Thymus (tissue), 11 donors: Measurements from ENCODE around the gene CEP83. TPM values are rescaled to one million over a fixed set of nuclear protein-coding genes. Genes with fewer than 3 reads are reported as not detected.

Experiments used
- DNase-seq, 9 donors: peaks; one replicate each; pipeline ENCODE4 v3.0.0-alpha.2; 2013; ENCODE audit warnings: low spot score in 9 of 9, low read depth in 6 of 9, missing footprints in 1 of 9
- H3K27ac ChIP-seq, 2 donors: one replicate each; pipeline ENCODE4 v1.5.1; 2013; ENCODE audit warnings: control low read depth in 1 of 2, low read depth in 1 of 2, low read length in 1 of 2, mild to moderate bottlenecking in 1 of 2, moderate library complexity in 1 of 2
- H3K27me3 ChIP-seq, 2 donors: one replicate each; pipeline ENCODE4 v1.5.1; 2013; ENCODE audit warnings: low read length in 1 of 2; ENCODE audit not compliant: control insufficient read depth in 2 of 2, insufficient read depth in 1 of 2
- H3K36me3 ChIP-seq, 2 donors: one replicate each; pipeline ENCODE4 v1.5.1; 2013; ENCODE audit warnings: low read length in 1 of 2, mild to moderate bottlenecking in 1 of 2, moderate library complexity in 1 of 2; ENCODE audit not compliant: control insufficient read depth in 2 of 2, insufficient read depth in 2 of 2
- H3K4me1 ChIP-seq, 2 donors: one replicate each; pipeline ENCODE4 v1.5.1; 2013; ENCODE audit warnings: low read length in 2 of 2; ENCODE audit not compliant: control insufficient read depth in 2 of 2, insufficient read depth in 2 of 2
- H3K4me3 ChIP-seq, 2 donors: one replicate each; pipeline ENCODE4 v1.5.1; 2013; ENCODE audit warnings: low read length in 2 of 2, control low read depth in 1 of 2, mild to moderate bottlenecking in 1 of 2
- H3K9me3 ChIP-seq, 2 donors: one replicate each; pipeline ENCODE4 v1.5.1; 2013; ENCODE audit warnings: low read length in 1 of 2, mild to moderate bottlenecking in 1 of 2; ENCODE audit not compliant: control insufficient read depth in 2 of 2, insufficient read depth in 1 of 2
- WGBS: extraction: QIAGEN DNeasy Blood & Tissue Kit; methylation state at CpG from one replicate; pipeline ENCODE4 v1.1.7; 2013; 5-methylcytosine and 5-hydroxymethylcytosine counted together
- polyA plus RNA-seq: library from polyadenylated mRNA; stranded (reverse); fragments of 200-250 nt; gene quantifications from one replicate; pipeline ENCODE4 v1.2.3, GENCODE V29; 2013
- total RNA-seq: library from RNA; stranded (reverse); fragments of 120-200 nt; gene quantifications from one replicate; pipeline ENCODE4 v1.2.4, GENCODE V29; 2013
- donor health status: healthy.

CEP83 gene
- total and polyA plus RNA-seq, 2 donors = 15.1 TPM

GRCh38 chr12:94377599-94377998 is 82.1 kb downstream of the CEP83 start:
- Histone ChIP-seq H3K4me3 (no peak overlapping the region), H3K27ac (no peak overlapping the region), H3K27me3 (no peaks in the 10 kb centered on the region), H3K9me3 (no peaks in the 10 kb centered on the region), H3K4me1 (no peaks in the 10 kb centered on the region), H3K36me3 (peaks cover 0 to 4% of the 10 kb centered on the region in 2 donors)
- DNase-seq = no peak
- WGBS = 74% methylated on average over 2 of the region's 2 CpGs

GRCh38 chr12:94374124-94374523 is 85.5 kb downstream of the CEP83 start:
- H3K9me3 ChIP-seq = no peaks in the 10 kb centered on the region
- no peak overlapping the region for H3K4me3 ChIP-seq
- over 99% methylated on average over 2 of the region's 2 CpGs for WGBS
- peaks cover 0 to 4% of the 10 kb centered on the region in 2 donors for H3K36me3 ChIP-seq
- no peaks in the 10 kb centered on the region for H3K27me3 ChIP-seq
- no peak overlapping the region for H3K27ac ChIP-seq
- no peak for DNase-seq
- no peaks in the 10 kb centered on the region for H3K4me1 ChIP-seq

GRCh38 chr12:94372461-94372860 is 87.2 kb downstream of the CEP83 start:
- no peak overlapping the region for H3K4me3 ChIP-seq
- 93% methylated on average over 2 of the region's 2 CpGs for WGBS
- no peak for DNase-seq

GRCh38 chr12:94362653-94363052 is 97.0 kb downstream of the CEP83 start:
- 97% methylated on average over 2 of the region's 2 CpGs for WGBS

More at GRCh38 chr12:94372461-94372860, 87.2 kb downstream of the CEP83 start:
- Histone ChIP-seq H3K36me3 (peaks cover 0 to 4% of the 10 kb centered on the region in 2 donors), H3K4me1 (no peaks in the 10 kb centered on the region), H3K9me3 (no peaks in the 10 kb centered on the region), H3K27me3 (no peaks in the 10 kb centered on the region), H3K27ac (no peak overlapping the region)

GRCh38 chr12:94359761-94360160 is 99.9 kb downstream of the CEP83 start:
- no peaks in the 10 kb centered on the region for H3K27me3 ChIP-seq
- peaks cover 0 to 3% of the 10 kb centered on the region in 2 donors for H3K36me3 ChIP-seq
- H3K4me1 ChIP-seq = no peaks in the 10 kb centered on the region
- no peak for DNase-seq
- 98% methylated on average over 5 of the region's 5 CpGs for WGBS
- peaks cover 0 to 10% of the 10 kb centered on the region in 2 donors for H3K9me3 ChIP-seq
- no peak overlapping the region for H3K4me3 ChIP-seq
- no peak overlapping the region for H3K27ac ChIP-seq

More at GRCh38 chr12:94362653-94363052, 97.0 kb downstream of the CEP83 start:
- no peak for DNase-seq
- H3K4me3 ChIP-seq = no peak overlapping the region
- no peak overlapping the region for H3K27ac ChIP-seq
- no peaks in the 10 kb centered on the region for H3K27me3 ChIP-seq
- peaks cover 0 to 4% of the 10 kb centered on the region in 2 donors for H3K9me3 ChIP-seq
- H3K4me1 ChIP-seq = no peaks in the 10 kb centered on the region
- H3K36me3 ChIP-seq = peaks cover 0 to 3% of the 10 kb centered on the region in 2 donors

- Histone ChIP-seq H3K27me3 (no peaks in the 10 kb centered on the region), H3K27ac (no peak overlapping the region), H3K4me3 (no peak overlapping the region), H3K9me3 (peaks cover 0 to 23% of the 10 kb centered on the region in 2 donors), H3K4me1 (no peaks in the 10 kb centered on the region), H3K36me3 (peaks cover 0 to 2% of the 10 kb centered on the region in 2 donors)
- no peak for DNase-seq
- WGBS = 97% methylated on average over 1 of the region's 1 CpG
These were observed 106.5 kb downstream of the CEP83 start for GRCh38 chr12:94353130-94353529.

- H3K4me3 ChIP-seq = no peak overlapping the region
These were observed 119.1 kb downstream of the CEP83 start for GRCh38 chr12:94340573-94340972.

GRCh38 chr12:94338006-94338794 is 121.5 kb downstream of the CEP83 start:
- no peak for DNase-seq
- Histone ChIP-seq H3K27me3 (no peaks in the 10 kb centered on the region), H3K4me3 (no peak overlapping the region), H3K27ac (no peak overlapping the region), H3K4me1 (no peaks in the 10 kb centered on the region), H3K9me3 (no peaks in the 10 kb centered on the region), H3K36me3 (no peaks in the 10 kb centered on the region)
- 97% methylated on average over 4 of the region's 4 CpGs for WGBS

More at GRCh38 chr12:94340573-94340972, 119.1 kb downstream of the CEP83 start:
- Histone ChIP-seq H3K4me1 (no peaks in the 10 kb centered on the region), H3K36me3 (no peaks in the 10 kb centered on the region), H3K9me3 (no peaks in the 10 kb centered on the region), H3K27me3 (no peaks in the 10 kb centered on the region), H3K27ac (no peak overlapping the region)
- no peak for DNase-seq
- WGBS = 98% methylated on average over 6 of the region's 6 CpGs

- no peaks in the 10 kb centered on the region for H3K9me3 ChIP-seq
- no peaks in the 10 kb centered on the region for H3K27me3 ChIP-seq
- no peak overlapping the region for H3K27ac ChIP-seq
- no peak for DNase-seq
- no peak overlapping the region for H3K4me3 ChIP-seq
- 98% methylated on average over 5 of the region's 5 CpGs for WGBS
- H3K4me1 ChIP-seq = no peaks in the 10 kb centered on the region
- no peaks in the 10 kb centered on the region for H3K36me3 ChIP-seq
These were observed 123.3 kb downstream of the CEP83 start for GRCh38 chr12:94336211-94336925.
